ENCODE data around the gene ABLIM3.

The ABLIM3 gene

DNA sequence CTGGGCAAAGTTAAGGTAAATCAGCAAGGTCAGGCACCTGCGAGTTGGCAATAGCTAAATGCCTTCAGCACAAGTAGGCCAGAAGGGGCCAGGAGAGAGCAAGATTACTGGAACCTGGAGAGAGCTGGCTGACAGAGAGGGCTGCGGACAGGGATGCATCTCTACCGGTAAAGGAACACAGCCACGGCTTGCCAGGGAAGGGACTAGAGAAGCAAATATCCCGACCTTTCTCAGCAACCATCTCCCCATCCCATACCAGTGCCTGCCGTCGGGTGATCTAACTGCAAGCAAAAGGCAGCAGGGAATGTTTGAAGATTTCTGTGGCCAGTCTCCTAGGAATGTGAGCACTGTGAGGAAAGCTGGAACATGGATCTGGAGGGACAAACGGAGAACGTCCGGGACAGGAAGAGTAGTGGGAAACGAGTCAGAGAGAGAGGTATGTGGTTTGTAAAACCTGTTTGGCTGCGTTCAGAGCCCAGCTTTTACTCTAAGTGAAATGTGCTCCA lies 15.9 kb upstream of the ABLIM3 start:
- H3K4me3 ChIP-seq (replicated peaks; ENCODE audit: low read depth, low read length) = no peak overlapping the region
- peak; percentile 37 for TF ChIP-seq CTCF (IDR thresholded peaks at IDR 0.05; ENCODE audit: low read length, missing control alignments)
- no peak for DNase-seq (ENCODE audit: low read depth)

GRCh38 chr5:149126906-149127305 lies 14.4 kb upstream of the ABLIM3 start:
- peak; percentile 49 for DNase-seq (ENCODE audit: low read depth)
- no peak for TF ChIP-seq CTCF (IDR thresholded peaks at IDR 0.05; ENCODE audit: low read length, missing control alignments)
- no peak overlapping the region for H3K4me3 ChIP-seq (replicated peaks; ENCODE audit: low read depth, low read length)

- no peak for TF ChIP-seq CTCF (IDR thresholded peaks at IDR 0.05; ENCODE audit: low read length, missing control alignments)
- no peak overlapping the region for H3K4me3 ChIP-seq (replicated peaks; ENCODE audit: low read depth, low read length)
- DNase-seq (ENCODE audit: low read depth) = peak; percentile 29
Observed at GRCh38 chr5:149127394-149127955, 13.8 kb upstream of the ABLIM3 start.

DNA sequence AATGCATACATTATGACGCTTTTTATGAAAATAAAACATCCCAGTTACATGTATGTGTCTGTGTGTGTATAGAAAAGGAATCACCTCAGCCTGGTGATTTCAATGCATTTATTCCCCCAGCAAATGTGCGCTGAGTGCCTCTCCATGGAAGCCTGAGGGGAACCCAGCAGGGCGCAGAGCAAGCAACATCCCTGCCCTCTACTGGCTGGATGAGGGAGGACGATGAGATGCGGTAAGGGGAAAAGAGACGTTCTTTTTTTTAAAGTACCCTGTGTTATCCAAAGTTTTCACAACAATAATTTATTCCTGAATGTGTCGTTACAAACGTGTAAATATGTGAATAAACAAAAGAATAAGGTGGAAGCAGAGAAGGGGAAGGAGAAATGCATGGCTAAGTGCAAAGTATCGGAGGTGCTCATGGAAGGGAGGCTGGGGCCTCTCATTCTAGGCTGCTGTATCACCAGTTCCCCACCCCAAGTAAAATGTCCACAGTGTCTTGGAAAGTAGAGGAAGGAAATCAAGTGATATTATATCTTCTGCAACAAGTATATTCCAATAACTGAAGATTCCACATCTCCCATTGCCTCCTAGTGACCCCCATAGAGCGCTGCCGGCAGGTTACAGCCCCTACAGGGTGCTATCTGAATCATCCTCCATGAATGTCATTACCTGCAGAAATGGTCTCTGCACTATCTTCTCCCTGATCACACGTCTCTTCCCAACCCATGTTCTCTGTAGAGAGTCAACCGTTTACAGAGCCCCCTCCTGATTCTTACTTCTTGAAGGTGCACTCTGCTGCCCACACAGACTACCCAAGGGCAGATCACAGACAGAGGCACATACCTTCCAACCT lies 13.0 kb upstream of the ABLIM3 start:
- peak; percentile 62 for DNase-seq (ENCODE audit: low read depth)
- TF ChIP-seq CTCF (IDR thresholded peaks at IDR 0.05; ENCODE audit: low read length, missing control alignments) = peak; percentile 98
- no peak overlapping the region for H3K4me3 ChIP-seq (replicated peaks; ENCODE audit: low read depth, low read length)

DNA sequence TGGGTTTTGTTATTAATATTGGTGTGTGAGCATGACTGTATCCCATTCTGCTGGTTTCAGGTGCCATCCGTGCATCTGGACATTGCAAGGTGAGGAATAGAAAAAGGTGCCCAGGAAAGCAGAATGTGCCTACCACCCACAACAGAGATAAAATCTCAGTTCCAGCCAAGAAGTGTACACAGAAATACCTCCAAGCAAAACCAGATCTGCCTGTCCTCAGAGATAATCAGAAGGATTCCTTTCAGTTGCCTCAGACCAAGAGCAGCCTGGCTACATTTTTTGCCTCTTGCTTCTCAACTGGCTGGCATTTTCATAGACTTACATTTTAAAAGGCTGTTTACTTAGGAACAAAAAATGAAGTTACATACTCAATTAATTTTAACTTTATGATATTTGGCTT lies 12.1 kb upstream of the ABLIM3 start:
- TF ChIP-seq CTCF (IDR thresholded peaks at IDR 0.05; ENCODE audit: low read length, missing control alignments) = no peak

GRCh38 chr5:149130121-149130914 lies 11.0 kb upstream of the ABLIM3 start:
- H3K4me3 ChIP-seq (replicated peaks; ENCODE audit: low read depth, low read length) = no peak overlapping the region
- peak; percentile 61 for TF ChIP-seq CTCF (IDR thresholded peaks at IDR 0.05; ENCODE audit: low read length, missing control alignments)
- peak; percentile 57 for DNase-seq (ENCODE audit: low read depth)

More for the DNA sequence above, 12.1 kb upstream of the ABLIM3 start:
- DNase-seq (ENCODE audit: low read depth) = peak; percentile 20
- H3K4me3 ChIP-seq (replicated peaks; ENCODE audit: low read depth, low read length) = no peak overlapping the region

All from fibroblast of pulmonary artery (primary cell).